GM06990 (cell line): ENCODE results near the gene ZNF484.

Source experiments
- DNase-seq: peaks from one replicate; pipeline ENCODE4 v3.0.0-alpha.2; 2011; ENCODE audit not compliant: insufficient read length; ENCODE audit errors: extremely low read depth
- H3K27me3 ChIP-seq: replicated peaks from 2 replicates; pipeline ENCODE4 v1.6.0; 2011; ENCODE audit warnings: low read length; ENCODE audit not compliant: control insufficient read depth, insufficient read depth
- H3K36me3 ChIP-seq: 2 replicates; pipeline ENCODE4 v1.5.1; 2011; ENCODE audit warnings: low read length; ENCODE audit not compliant: control insufficient read depth, insufficient read depth
- H3K4me3 ChIP-seq: replicated peaks from 2 replicates; pipeline ENCODE4 v1.5.1; 2011; ENCODE audit warnings: low read depth, mild to moderate bottlenecking, control low read depth, low read length
- CTCF ChIP-seq: IDR thresholded peaks from 2 replicates; pipeline ENCODE4 v1.5.1; 2011; ENCODE audit warnings: low read length, control low read depth, mild to moderate bottlenecking, inconsistent platforms; ENCODE audit not compliant: insufficient read depth, poor library complexity, severe bottlenecking

Gene ZNF484

DNA sequence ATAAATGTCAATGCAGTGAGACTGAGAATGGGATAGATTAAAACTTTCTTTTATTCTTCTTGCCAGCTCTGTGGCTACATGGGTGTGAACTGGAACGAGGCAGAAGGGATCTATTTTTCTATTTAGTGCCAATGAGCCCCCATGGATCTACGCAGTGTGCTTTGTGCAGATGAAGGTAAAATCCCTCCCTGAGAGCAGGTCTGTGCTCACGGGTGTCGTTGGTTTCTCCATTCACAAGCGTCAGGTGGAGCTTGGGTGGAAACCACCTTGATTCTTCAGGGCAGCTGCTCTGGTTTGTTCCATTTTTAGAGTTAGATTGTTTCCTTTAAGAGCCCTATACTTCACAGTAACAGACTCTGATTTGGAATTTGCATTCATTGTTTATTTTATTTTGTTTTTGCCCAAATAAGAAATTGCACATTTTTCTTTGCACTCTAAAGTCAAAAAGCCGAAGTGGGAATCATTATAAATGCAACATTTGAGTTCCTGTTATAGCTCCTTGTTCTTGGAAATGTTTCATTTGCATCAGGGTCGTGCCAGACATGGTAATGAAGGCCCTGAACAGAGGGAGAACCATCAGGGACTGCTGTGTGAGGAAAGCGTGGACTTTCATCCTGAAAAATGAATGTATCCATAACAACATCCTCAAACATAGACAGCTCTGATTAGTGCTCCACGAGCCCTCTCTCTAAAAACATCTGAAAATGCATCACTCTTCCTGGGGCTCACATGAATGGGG is 82.1 kb downstream of the ZNF484 start:
- Histone ChIP-seq H3K27me3 (peaks cover 2% of the 10 kb centered on the region), H3K36me3 (no peaks in the 10 kb centered on the region), H3K4me3 (no peak overlapping the region)
- no peak for DNase-seq
- TF ChIP-seq CTCF = no peak
